ENCODE measurements around the gene PRSS22.
A peak's percentile ranks its signal among the peaks of the same experiment; 100 is the strongest.

PRSS22 gene

DNA sequence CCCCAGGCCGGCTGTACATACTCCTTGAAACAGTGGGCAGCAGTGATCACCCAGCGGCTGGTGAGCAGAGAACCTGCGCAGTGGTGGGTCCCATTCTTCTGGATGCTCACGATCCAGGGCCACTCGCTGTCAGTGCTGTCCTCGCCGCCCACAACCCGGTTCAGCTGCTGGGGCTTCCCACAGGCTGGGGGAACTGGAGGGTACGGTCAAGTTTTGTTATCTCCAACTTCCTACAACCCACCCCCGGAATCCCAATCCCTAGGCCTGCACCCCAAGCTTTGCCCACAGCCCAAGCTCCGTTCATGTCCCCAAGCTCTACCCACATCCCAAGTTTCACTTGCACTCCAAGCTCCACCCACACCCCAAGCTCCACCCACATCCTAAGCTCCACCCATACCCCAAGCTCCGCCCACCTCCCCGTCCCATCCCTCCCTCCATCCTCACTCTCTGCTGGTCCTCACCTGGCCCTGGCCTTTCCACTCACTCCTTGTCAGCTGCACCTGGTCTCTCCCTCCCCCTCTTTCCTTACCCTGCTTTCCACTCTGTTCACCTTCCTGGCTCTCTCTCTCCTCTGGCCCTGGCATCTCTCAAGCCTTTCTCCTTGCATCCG is 1.8 kb downstream of the PRSS22 start:
- H3K4me3 ChIP-seq (ENCODE audit: low read length) = no peak overlapping the region
- DNase-seq (ENCODE audit: low read depth) = peak; percentile 30
- no peak for TF ChIP-seq CTCF (IDR thresholded peaks at IDR 0.05; ENCODE audit: insufficient read depth, low read depth, low read length, missing control alignments)

DNA sequence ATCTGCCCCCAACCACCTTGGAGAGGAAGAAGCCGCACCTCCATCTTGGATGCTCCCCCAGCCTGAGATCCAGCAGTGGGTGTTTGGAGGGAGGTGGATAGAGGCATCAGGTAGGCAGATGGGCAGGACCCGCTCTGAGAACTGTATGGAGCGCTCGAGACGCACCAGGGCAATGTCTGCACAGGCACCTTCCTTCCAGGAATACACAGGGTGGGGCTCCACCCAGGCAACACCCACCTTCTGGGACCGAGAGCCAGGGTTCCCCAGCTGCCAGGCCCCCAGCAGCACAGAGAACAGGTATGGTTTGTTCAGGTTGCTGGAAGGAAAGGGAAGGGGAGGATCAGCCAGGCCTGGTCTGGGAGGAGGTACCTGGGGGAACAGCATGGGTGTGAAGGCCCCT is 2.4 kb downstream of the PRSS22 start:
- no peak for TF ChIP-seq CTCF (IDR thresholded peaks at IDR 0.05; ENCODE audit: insufficient read depth, low read depth, low read length, missing control alignments)
- H3K4me3 ChIP-seq (ENCODE audit: low read length) = no peak overlapping the region
- DNase-seq (ENCODE audit: low read depth) = no peak

DNA sequence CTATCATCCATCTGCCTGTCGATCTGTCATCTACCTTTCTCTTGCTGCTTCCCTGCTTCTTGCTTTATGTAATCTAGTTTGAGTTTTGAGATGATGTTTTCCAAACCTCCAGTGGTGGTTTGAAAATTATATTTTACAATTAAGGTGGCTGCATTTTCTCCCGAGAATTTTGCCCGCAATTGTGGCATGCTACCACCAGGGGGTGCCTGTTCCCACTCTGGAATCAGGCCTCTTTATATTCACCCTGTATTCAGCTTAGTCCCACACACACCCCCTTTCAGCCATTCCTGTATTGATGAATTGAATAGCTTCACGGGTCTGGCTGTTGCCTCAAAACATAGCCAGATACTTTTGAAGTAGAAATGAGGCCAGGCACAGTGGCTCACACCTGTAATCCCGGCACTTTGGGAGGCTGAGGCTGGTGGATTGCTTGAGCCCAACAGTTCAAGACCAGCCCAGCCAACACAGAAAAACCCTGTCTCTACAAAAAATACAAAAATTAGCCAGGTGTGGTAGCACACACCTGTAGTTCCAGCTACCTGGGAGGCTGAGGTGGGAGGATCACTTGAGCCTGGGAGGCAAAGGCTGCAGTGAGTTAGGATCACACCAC is 3.2 kb downstream of the PRSS22 start:
- peak; percentile 49 for TF ChIP-seq CTCF (IDR thresholded peaks at IDR 0.05; ENCODE audit: insufficient read depth, low read depth, low read length, missing control alignments)
- no peak for DNase-seq (ENCODE audit: low read depth)

DNA sequence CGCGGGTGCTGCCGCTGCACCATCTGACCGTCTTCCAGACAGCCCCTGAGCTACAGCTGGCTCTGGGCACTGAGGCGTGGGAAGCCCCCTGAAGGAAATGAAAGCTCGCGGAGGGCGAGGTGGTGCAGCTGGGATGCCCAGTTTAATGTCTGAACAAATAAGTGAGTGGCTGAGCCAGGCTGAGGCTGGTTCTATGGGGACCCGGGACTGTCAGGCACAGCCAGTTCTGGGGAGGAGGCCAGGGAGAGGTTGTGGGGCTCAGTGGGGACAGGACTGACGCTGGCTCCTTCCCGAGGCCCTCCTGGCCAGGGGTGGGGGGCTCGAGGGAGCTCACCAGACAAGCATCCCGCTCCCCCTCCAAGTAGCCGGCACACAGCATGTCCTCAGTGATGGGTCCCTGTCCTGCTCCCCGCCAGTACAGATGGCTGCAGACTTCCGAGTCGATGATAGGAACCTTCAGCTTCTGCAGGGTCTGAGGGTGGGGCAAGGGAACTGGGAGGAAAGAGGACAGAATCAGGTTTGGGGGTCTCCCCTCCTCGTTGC is 4.4 kb downstream of the PRSS22 start:
- no peak for TF ChIP-seq CTCF (IDR thresholded peaks at IDR 0.05; ENCODE audit: insufficient read depth, low read depth, low read length, missing control alignments)
- H3K4me3 ChIP-seq (ENCODE audit: low read length) = no peak overlapping the region

More for the DNA sequence above, 3.2 kb downstream of the PRSS22 start:
- no peak overlapping the region for H3K4me3 ChIP-seq (ENCODE audit: low read length)

DNA sequence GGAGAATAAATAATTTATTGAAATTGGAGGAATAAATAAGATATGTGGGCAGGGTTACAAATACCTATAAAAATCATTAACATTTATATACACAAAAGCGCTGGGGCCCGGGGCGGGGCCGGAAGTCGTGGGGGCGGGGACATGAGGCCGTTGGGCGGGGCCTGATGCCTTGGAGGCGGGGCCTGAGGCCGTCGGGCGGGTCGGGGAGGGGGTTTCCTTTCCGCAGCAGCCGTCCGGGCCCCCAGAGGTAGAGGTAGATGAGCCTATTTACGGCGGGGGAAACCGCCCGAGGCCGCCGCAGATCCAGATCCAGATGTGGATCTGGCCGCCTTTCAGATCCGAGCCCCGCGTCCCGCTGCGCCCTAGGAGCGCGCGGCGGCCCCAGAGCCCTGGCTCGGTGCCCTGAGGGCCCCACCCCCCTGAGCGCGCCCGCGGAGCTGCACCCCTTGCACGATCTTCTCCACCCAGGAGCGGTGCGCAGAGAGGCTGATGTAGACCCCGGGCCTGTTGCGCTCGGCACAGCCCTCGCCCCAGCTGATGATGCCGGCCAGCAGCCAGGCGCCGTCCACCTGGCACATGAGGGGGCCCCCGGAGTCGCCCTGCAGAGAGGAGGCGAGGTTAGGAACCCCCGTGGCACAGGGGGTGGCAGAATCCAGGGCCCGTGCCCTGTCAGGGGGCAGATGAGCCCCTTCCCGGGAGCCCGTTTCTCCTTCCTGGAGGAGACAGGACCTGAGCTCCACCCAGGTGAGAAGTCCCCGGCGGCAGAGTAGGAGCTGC is 5.1 kb downstream of the PRSS22 start:
- no peak for TF ChIP-seq CTCF (IDR thresholded peaks at IDR 0.05; ENCODE audit: insufficient read depth, low read depth, low read length, missing control alignments)
- DNase-seq (ENCODE audit: low read depth) = no peak
- H3K4me3 ChIP-seq (ENCODE audit: low read length) = no peak overlapping the region

More for the DNA sequence above, 4.4 kb downstream of the PRSS22 start:
- no peak for DNase-seq (ENCODE audit: low read depth)

DNA sequence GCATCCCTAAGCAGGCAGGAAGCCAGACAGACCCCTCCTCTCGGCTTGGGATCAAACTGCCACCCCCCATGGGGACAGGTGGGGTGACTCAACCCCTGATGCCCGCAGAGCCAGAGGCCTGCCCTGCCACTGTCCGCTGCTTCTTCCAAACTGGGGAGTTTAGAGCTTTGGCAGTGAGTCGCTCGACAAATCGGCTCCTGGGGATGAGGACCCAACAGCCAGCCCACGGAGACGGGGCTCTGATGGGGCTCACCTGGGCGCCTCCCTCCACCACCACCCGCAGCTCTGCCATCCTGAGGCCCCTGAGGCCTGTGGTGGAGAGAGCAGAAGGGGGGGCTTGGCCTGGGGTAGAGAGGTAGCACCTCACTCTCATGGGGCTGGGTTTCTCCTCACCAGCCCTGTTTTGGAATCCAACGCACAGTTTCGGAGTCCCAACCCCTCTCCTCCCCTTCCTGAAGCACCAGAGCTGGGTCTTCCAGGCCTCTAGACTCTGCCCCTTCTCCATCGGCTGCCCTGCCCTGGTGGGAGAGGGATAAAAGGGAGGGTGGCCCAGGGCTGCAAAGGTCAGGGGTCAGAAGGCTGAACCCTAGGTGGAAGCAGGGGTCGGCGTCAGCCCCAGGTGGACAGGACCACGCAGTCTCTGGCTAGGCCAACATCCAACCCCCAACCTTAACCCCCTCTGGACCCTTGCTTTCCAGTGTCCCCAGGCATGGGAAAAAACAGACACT is 5.8 kb downstream of the PRSS22 start:
- no peak for DNase-seq (ENCODE audit: low read depth)

More for the DNA sequence above, 5.8 kb downstream of the PRSS22 start:
- no peak overlapping the region for H3K4me3 ChIP-seq (ENCODE audit: low read length)
- no peak for TF ChIP-seq CTCF (IDR thresholded peaks at IDR 0.05; ENCODE audit: insufficient read depth, low read depth, low read length, missing control alignments)

Data from epithelial cell of esophagus (primary cell).